ENCODE measurements around the gene RRAS. TPM values are rescaled to one million over a fixed set of nuclear protein-coding genes. Genes with fewer than 3 reads are reported as not detected.

Gene RRAS
- total RNA-seq, 1 donor from 2014 or later, result 67.7 TPM

DNA sequence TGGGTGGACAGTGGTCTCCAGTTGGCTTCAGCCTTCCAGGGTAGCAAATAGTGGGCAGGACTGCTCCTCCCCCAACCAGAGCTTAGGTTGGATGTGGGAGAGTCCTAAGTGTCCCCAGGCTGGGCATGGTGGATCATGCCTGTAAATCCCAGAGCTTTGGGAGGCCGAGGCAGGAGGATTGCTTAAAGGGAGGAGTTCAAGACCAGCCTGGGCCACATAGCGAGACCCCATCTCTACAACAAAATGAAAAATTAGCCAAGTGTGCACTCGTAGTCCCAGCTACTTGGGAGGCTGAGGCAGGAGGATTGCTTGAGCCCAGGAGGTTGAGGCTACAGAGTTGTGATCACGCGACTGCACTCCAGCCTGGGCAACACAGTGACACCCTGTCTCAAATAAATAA, 7.4 kb downstream of the RRAS start:
- Mint-ChIP-seq H3K4me3 (ENCODE audit: unreplicated experiment) (no peak overlapping the region), H3K4me1 (ENCODE audit: unreplicated experiment) (peaks cover 32% of the 10 kb centered on the region), H3K27me3 (ENCODE audit: unreplicated experiment) (no peaks in the 10 kb centered on the region), H3K36me3 (ENCODE audit: unreplicated experiment) (peaks cover 5% of the 10 kb centered on the region), H3K27ac (ENCODE audit: unreplicated experiment) (no peak overlapping the region), H3K9me3 (ENCODE audit: unreplicated experiment) (no peaks in the 10 kb centered on the region)
- TF ChIP-seq CTCF (IDR thresholded peaks at IDR 0.05), result no peak
- DNase-seq (ENCODE audit: extremely low spot score, unreplicated experiment), result no peak

DNA sequence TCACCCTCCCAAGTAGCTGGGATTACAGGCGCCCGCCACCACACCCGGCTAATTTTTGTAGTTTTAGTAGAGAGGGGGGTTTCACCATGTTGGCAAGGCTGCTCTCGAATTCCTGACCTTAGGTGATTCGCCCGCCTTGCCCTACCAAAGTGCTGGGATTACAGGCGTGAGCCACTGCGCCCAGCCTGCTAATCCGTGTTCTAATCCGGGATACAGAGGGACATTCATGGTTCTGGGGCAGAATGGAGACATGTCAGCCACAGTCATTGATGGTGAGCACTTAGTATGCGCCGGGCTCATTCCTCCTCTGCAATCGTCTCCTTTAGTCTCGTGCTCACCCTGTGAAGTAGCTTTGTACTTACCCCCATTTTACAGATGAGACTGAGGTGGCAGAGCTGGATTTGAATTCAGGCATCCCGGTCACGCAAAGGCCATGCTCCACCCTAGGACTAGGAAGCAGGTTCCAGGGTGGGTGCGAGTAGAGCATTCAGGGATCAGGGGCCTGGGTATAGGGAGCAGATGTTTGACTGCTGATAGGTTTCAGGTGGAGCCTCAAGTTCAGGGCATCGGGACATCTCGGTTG, 8.2 kb downstream of the RRAS start:
- Mint-ChIP-seq H3K4me1 (ENCODE audit: unreplicated experiment) (peaks cover 29% of the 10 kb centered on the region), H3K4me3 (ENCODE audit: unreplicated experiment) (no peak overlapping the region)
- TF ChIP-seq CTCF (IDR thresholded peaks at IDR 0.05), result no peak

DNA sequence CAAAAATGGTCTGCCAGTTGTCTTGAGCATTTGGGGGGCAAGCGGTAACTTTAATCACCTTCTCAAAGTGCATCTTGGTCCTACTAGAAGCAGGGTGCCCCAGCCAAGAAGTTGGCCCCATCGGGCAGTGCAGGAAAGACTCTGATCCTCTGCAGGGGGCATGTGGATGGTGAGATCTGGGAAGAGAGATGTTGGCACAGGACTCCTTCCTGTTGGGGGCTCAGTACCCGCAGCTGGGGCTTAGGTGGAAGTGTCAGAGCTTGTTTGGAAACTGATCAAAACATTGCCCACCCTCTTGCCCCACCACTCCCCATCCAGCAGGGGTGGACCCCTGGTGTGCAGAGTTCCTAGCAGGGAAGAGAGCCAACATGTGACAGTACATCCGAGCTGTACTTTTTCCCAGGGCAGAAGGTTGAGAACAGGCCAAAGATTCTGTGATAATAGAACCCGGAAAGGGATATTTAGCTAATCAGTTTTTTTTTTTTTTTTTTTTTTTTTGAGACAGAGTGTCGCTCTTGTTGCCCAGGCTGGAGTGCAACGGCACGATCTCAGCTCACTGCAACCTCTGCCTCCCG, 8.8 kb downstream of the RRAS start:
- peaks cover 25% of the 10 kb centered on the region for H3K4me1 Mint-ChIP-seq (ENCODE audit: unreplicated experiment)
- no peaks in the 10 kb centered on the region for H3K9me3 Mint-ChIP-seq (ENCODE audit: unreplicated experiment)
- DNase-seq (ENCODE audit: extremely low spot score, unreplicated experiment), result no peak
- H3K27me3 Mint-ChIP-seq (ENCODE audit: unreplicated experiment), result no peaks in the 10 kb centered on the region
- H3K27ac Mint-ChIP-seq (ENCODE audit: unreplicated experiment), result peak overlapping the region; percentile 78
- no peak for TF ChIP-seq CTCF (IDR thresholded peaks at IDR 0.05)
- H3K4me3 Mint-ChIP-seq (ENCODE audit: unreplicated experiment), result no peak overlapping the region
- H3K36me3 Mint-ChIP-seq (ENCODE audit: unreplicated experiment), result peaks cover 6% of the 10 kb centered on the region

More for the DNA sequence above, 8.2 kb downstream of the RRAS start:
- Mint-ChIP-seq H3K27ac (ENCODE audit: unreplicated experiment) (peak overlapping the region; percentile 47), H3K36me3 (ENCODE audit: unreplicated experiment) (peaks cover 6% of the 10 kb centered on the region), H3K9me3 (ENCODE audit: unreplicated experiment) (no peaks in the 10 kb centered on the region), H3K27me3 (ENCODE audit: unreplicated experiment) (no peaks in the 10 kb centered on the region)
- DNase-seq (ENCODE audit: extremely low spot score, unreplicated experiment), result no peak

- DNase-seq (ENCODE audit: extremely low spot score, unreplicated experiment), result no peak
- Mint-ChIP-seq H3K9me3 (ENCODE audit: unreplicated experiment) (no peaks in the 10 kb centered on the region), H3K4me3 (ENCODE audit: unreplicated experiment) (no peak overlapping the region), H3K4me1 (ENCODE audit: unreplicated experiment) (peaks cover 13% of the 10 kb centered on the region), H3K27me3 (ENCODE audit: unreplicated experiment) (no peaks in the 10 kb centered on the region), H3K36me3 (ENCODE audit: unreplicated experiment) (peaks cover 5% of the 10 kb centered on the region), H3K27ac (ENCODE audit: unreplicated experiment) (peak overlapping the region; percentile 35)
- no peak for TF ChIP-seq CTCF (IDR thresholded peaks at IDR 0.05)
These were observed 10.3 kb downstream of the RRAS start for GRCh38 chr19:49629659-49630058.

DNA sequence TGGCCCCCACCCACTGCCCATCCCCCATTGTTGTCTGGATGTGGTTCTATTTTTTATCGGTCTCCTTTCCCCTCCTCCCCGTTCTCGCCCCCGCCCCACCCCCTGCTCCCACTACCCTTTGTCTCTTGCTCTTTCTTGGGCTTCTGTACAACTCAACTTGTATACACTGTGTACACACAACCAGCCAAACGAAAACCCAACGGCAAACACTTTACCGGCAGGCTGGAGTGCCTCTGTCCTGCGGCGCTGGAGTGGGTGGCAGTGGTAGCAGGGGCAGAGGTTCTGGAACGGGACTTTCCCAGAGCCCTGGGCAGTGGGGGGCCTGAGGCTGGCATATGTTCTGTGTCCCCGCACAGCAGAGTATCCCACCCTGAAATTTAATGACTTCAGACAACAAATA, 13.7 kb downstream of the RRAS start:
- peaks cover 13% of the 10 kb centered on the region for H3K36me3 Mint-ChIP-seq (ENCODE audit: unreplicated experiment)
- H3K27ac Mint-ChIP-seq (ENCODE audit: unreplicated experiment), result no peak overlapping the region
- no peak overlapping the region for H3K4me3 Mint-ChIP-seq (ENCODE audit: unreplicated experiment)
- no peak for DNase-seq (ENCODE audit: extremely low spot score, unreplicated experiment)
- H3K4me1 Mint-ChIP-seq (ENCODE audit: unreplicated experiment), result peaks cover 10% of the 10 kb centered on the region
- H3K27me3 Mint-ChIP-seq (ENCODE audit: unreplicated experiment), result no peaks in the 10 kb centered on the region
- no peaks in the 10 kb centered on the region for H3K9me3 Mint-ChIP-seq (ENCODE audit: unreplicated experiment)
- no peak for TF ChIP-seq CTCF (IDR thresholded peaks at IDR 0.05)
